Stimulated activated CD4-positive, alpha-beta T cell treated with anti-CD3 and anti-CD28 coated beads, Interleukin-1b, Interleukin-23, amount 100 ng/mL, for 48 hours (primary cell): Measurements from ENCODE around the gene ITGA2.
"Not testable (repeated sequence)": the region's sequence is repeated elsewhere in the genome, so short reads cannot be mapped to it uniquely, and the experiment has no call there.

ENCODE experiments used
- DNase-seq: peaks from one replicate; pipeline ENCODE4 v3.0.0-alpha.2; 2020

Gene ITGA2

DNA sequence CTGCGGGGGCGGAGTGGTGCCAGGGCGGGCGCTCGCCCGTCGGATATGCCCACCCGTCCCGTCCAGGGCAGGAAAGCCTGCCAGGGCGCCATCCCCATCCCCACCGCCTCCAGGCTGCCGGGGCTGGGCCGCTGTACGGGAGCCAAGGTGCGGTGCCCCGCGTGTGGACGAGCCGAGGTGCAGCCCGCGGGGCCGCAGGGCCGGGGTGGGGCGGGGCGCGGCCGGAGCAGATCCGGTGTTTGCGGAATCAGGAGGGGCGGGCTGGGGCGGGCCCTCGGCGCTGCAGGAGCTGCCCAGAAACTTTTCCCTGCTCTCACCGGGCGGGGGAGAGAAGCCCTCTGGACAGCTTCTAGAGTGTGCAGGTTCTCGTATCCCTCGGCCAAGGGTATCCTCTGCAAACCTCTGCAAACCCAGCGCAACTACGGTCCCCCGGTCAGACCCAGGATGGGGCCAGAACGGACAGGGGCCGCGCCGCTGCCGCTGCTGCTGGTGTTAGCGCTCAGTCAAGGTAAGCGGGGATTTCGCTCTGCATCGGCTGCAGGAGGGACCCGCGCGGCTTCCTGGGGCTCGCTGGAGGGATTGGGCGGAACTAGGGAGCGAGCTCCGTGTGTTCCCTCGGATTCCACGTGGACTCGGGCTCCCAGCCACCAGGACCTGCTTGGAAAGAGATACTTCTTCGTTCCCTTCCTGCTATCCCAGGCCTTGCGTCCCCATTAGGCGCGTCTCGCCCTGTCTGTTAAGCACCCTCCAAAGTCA, at the start of gene ITGA2:
TSS of gene ITGA2 (plus strand) at position 328 of the 756 bp plus-strand sequence. CDS start at position 445, 117 bp downstream.
- DNase-seq = peak; percentile 5

DNA sequence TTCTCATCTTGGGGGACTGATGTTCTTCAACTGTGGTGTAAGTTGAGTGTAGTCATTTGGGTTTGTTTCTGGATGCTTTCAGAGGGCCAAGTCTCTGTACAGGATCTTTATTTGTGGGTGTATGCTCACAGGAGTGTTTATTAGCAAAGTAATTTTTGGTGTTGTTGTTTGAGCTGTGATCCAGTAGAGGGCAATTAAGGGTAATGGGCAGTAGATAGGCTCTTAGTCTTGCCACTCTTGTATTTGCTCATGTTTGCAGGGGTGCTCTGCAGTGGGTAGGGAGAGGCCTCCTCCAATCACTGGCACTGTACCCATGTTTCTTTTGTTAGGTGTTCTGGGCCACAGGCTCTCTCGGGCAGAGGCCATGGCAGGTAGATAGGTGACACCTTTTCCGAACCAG, 45.9 kb upstream of the ITGA2 start:
- no peak for DNase-seq

DNA sequence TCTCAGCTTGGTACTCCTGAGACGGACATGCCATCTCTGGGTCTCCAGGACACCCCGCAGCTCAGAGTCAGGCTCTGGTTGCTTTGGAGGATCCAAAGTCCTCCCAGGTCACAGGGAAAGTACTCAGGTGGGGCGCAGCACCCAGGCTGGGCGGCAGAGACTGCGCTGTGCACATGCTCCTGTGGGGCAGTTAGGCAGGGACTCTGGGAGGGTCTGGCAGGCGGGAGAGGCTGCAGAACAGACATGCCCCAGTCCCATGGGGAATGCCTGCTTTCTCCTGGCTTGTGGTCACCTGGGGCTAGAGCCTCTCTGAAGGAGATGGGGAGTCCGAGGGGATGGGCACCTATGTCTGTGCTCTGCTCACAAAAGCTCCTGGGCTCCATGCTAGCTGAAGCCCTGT, 45.3 kb upstream of the ITGA2 start:
- no peak for DNase-seq

DNA sequence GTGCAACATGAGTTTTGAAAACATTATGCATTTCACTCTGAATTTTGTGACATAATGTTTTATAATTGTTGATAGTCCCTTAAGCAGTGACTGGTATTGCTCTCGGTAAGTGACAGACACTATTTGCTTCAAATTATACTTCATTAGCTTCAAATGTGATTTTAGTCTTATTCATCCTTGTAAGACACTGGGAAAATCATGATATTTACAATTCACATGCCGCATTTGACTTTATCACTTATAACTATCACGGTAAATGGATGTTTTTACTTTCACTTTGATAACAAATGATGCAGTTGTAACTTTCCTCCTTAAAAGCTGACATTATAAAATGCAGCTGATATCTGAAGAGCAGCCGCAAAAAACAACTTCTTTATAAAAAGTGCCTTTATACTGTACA, 44.1 kb upstream of the ITGA2 start:
- no peak for DNase-seq

DNA sequence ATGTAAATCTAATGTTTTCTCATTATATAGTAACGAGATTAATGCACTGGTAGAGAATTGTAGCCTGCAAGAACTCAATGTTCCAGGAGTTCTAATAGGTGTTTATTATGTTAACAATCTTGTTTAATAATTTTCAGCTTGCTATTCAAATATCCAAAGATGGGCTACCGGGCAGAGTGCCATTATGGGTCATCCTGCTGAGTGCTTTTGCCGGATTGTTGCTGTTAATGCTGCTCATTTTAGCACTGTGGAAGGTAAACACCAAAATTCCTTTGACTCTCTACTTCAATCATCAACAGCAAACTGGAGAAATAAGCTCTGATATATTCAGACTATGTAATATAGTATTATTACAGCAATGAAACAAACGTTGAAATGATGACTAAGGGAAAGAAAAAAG, 41.9 kb upstream of the ITGA2 start:
- DNase-seq = no peak

DNA sequence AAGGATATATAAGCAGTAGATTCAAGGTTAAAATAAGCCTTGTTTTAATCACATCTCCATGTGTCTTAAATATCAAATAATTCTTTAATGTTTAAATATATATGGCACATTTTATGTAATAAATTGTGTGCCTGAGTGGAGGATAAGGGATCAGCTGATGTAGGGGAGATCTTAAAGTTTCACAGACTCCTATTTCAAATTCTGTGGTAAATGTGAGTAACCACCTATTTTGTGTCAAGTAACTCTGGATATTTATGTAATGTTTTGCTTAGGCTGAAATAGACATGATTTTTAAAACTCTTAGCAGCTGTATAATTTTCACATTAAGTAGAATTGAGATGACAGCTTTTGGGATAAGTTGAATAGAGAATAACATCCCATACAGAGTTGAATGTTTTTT, 41.3 kb upstream of the ITGA2 start:
- DNase-seq = no peak

DNA sequence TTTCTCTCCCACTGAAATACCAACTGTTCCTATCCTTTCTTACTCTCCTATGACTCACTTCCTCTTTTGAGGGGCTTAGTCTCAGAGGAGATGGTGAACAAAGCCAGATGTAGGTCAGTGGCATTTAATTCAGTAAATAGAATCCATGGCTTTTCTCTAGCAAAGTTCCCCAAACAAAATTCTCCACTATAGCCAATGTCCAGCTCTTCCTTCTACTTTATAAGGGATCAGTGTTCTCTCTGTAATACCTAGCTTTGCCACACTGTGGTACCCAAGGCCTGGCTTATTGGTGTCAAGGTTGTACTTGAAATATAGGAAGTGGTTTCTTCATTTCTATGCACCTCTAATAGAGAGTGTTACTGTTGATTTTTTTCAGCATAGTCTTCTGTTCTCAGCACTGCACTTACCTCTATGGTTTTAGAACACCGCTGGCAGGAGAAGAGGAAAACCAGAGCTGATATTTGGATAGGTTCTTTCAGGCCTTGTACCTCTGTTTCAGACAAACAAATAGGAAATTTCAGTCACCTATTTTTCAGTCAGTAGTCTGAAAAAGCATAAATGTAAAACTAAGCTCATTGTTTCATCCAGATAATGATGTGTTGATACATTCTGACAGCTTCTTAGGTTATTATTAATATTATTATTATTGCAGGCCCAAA, 40.6 kb upstream of the ITGA2 start:
- DNase-seq = peak; percentile 62

DNA sequence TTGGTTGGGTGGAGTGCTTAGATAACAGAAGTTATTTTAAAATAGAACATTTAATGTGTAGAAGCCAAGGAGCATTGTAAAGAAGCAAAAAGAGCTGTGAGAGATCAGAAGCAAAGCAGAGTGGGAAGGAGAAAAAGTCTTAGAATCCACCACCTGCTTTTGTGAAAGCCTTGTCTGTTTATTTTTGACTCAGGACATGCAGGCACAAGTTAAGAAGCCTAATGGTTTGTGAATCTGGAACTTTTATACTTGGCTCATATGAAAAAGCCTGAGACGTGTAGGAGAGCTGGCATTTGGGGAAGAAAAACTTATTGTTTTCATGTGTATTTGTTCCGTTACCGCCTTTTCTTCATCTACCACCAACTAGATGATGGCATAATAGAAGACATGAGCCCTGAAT, 38.5 kb upstream of the ITGA2 start:
- no peak for DNase-seq

DNA sequence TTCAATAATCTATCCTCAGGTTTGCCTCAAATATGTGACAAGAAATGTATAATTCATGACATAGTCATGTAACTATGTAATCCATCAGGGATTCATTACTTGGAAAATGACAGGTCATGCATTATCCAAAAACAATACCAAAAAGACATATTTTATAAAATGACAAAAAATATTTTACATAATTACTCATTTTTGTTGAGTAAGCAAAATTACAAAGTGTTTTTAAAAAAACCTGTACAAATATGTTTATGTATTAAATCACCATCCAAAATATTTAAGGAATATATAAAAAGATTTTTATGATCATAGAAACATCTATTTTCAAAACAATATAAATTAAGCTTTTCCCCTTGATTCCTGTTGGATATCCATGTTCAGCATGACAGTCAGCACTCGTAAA, 36.7 kb upstream of the ITGA2 start:
- no peak for DNase-seq

DNA sequence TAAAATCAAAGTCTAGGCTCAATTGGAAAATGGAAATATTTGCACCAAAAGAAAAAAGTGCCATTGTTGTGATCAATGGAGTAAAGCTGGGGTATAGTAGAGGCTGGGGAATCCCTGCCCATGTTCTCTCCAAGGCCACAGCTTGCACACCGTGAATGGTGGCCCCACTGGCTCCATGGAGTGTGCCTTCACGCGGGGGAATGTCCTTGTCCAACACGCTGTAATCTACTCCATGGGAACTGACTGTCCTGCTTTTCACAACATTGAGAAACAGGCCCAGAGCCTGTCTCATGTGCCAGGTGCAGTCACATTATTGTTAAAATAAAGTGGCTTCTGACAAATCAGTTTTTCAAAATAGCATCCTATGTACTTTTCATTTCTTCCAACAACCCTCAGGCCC, 33.1 kb upstream of the ITGA2 start:
- DNase-seq = no peak

DNA sequence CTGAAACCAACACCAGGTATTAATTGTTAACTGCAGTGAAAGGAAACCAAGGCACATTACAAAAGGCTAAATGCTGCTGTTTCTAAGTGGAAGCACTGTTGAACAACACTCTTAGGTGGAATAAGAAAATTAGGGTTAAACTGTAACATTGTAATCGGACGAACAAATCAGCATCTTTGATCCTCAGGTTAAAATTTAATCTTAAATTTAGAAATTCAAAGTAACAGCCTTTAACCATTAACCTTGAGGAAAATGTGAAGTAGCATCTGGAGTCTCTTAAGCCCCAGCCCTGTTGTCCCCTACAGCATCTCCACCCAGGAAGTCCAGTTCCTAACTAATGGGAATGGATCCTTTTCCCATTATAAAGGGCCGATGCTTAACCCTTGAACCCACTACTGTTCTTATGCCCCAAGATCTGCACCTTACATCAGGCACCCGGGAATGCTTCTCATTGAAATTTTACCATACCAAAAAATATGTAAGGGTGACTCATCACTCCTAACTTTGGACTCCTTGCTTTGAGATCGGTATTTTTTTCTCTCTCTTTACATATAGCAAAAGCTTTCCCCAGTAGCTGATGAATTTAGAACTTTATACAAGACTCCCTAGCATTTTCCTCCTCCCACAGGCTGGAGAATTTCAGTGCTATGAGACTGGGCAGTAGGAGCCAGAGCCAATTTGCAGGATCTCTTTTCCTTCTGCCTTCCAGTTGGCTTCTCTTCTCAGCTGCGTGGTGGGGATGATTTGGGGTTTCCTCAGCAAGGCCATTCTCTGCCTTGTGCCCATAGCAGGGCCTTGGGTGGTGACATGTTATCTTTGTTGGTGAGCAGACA, 32.0 kb upstream of the ITGA2 start:
- no peak for DNase-seq

DNA sequence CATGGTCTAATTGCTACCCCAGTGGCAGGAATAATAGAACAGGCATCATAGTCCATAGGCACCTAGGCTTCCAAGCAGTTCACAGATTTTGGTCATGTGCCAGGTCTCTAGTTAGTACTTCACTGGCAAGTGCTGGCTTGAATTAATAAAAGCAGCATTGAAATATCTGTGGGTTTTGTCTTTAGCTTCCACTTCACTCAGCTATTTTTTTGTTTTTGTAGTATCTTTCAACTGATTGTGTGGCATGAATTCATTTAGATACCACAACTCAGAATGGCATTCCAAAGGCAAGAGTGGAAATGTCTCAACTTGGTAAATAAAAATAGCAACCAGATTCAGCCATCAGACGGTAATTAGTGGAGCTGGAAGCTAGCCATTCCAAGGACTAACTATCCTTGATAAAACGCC, 27.9 kb upstream of the ITGA2 start:
- DNase-seq = no peak

DNA sequence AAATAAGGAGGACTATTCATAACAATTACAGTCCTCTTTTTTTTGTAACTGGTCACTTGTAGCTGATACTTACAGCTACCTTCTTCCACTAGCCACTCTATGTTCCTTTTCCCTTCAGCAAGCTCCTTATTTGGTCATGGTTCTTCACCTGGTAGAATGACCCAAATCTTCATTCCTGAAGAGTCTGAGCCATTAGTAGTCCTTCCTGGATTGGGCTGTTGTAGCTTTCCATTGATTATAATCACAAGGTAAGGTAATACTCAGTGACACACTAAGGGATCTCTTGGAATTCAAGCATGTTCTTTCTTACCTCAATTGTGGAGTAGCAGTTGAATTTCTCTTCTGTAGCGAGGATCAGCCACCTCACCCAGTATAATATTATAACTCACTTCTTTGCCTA, 25.5 kb upstream of the ITGA2 start:
- no peak for DNase-seq

DNA sequence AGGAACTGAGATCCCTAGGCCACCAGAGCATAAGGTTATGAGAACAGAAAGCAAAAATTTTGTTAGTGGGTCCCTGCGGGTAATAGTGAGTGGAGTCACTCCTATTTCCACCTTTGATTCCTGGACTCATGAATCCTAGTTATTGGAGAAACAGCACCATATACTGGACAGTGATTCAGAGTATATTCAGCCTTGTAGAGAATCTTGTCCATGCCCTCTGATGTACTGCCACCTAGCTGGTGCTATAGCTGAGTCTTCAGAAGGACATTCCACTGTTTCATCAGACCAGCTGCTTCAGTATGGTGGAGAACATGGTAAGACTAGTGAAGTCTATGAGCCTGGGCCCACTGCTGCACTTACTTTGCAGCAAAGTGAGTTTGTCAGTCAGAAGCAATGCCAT, 25.0 kb upstream of the ITGA2 start:
- no peak for DNase-seq

DNA sequence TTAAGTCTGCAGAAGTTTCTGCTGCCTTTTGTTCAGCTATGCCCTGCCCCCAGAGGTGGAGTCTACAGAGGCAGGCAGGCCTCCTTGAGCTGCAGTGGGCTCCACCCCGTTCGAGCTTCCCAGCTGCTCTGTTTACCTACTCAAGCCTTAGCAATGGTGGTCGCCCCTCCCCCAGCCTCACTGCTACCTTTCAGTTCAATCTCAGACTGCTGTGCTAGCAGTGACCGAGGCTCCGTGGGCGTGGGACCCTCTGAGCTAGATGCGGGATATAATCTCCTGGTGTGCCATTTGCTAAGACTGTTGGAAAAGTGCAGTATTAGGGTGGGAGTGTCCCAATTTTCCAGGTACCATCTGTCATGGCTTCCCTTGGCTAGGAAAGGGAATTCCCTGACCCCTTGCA, 13.0 kb upstream of the ITGA2 start:
- DNase-seq = not testable (repeated sequence)

DNA sequence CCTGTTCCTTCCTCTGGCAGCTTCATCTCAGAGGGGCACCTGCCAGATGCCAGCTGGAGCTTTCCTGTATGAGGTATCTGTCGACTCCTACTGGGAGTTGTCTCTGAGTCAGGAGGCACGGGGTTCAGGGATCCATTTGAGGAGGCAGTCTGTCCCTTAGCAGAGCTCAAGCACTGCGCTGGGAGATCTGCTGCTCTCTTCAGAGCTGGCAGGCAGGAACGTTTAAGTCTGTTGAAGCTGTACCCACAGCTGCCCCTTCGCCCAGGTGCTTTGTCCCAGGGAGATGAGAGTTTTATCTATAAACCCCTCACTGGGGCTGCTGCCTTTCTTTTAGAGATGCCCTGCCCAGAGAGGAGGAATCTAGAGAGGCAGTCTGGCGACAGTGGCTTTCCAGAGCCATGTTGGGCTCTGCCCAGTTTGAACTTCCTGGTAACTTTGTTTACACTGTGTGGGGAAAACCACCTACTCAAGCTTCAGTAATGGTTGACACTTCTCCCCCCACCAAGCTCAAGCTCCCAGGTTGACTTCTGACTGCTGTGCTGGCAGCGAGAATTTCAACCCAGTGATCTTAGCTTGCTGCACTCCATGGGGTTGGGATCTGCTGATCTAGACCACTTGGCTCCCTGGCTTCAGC, 11.8 kb upstream of the ITGA2 start:
- DNase-seq = no peak

DNA sequence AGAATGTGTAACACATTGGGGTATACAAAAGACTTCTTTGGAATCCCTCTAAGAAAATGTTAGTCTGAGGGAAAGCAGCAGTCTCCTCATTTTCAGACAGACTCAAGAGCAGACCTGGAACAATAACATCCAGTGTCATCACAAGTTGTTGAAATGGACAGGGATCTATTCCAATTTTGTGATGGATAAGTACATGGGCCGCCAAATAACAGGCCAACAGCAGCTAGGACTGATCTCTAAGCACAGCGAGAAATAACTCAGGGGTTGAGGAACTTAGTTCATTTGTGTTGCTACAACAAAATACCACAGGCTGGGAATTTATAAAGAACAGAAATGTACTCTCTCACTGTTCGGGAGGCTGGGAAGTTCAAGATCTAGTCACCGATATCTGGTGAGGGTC, 7.6 kb upstream of the ITGA2 start:
- no peak for DNase-seq

DNA sequence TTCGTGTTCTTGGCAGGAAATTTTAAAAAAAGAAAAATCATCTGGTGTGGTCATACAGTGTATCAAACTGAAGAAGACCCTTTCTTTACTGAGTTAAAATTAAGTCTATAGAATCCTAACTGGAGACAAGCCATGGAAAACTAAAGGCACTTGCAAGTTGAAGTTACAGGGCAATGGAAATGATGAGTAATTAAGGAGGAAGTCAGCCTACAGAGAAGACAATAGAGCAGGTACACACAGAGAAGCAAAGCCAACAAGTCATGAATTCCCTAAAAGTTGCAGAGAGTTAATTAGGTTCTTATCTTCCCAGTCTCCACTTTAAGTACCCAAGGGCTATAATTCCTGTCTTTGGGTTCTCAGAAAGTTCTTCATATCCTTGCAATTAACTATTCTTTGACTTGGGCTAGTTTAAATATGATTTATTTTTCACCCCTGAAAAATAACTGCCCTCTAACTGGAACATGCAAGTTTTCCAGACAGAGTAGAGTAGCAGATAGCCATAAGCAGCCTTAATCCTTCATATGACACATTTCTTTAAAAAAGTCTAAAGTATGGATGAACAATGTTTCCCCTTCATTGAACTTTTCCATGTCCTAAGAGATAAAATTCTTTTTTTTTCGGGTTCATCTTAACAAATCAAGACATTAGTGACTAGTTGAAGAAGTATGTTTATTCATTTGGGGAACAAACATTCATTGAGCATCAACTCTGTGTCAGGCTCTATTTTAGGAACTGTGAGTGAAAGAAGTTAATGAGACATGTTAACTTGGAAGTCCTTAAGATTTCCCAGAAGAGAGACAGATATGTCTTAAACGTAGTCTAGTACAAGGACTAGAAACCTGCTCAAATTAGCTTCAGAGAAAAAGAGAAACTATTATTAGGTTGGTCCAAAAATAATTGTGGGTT, 5.2 kb upstream of the ITGA2 start:
- DNase-seq = no peak

DNA sequence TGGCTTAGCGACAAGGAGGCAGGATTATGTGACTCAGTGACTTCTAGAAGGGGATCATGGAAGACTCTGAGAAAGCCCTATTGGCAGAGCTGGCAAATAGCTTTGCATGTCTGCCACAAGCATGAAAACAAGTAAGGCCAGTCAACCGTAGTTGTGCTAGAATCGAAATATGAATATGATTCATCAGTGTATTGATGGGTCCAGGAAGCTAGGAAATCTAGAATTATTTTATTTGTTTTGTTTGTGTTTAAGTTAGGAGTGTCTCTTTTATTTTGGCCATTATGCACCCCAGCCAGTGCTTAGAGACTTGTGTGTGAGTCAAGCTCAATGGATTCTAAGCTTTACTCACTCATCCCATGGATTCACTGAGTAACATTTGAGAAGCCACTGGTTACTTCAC, 3.8 kb upstream of the ITGA2 start:
- no peak for DNase-seq

DNA sequence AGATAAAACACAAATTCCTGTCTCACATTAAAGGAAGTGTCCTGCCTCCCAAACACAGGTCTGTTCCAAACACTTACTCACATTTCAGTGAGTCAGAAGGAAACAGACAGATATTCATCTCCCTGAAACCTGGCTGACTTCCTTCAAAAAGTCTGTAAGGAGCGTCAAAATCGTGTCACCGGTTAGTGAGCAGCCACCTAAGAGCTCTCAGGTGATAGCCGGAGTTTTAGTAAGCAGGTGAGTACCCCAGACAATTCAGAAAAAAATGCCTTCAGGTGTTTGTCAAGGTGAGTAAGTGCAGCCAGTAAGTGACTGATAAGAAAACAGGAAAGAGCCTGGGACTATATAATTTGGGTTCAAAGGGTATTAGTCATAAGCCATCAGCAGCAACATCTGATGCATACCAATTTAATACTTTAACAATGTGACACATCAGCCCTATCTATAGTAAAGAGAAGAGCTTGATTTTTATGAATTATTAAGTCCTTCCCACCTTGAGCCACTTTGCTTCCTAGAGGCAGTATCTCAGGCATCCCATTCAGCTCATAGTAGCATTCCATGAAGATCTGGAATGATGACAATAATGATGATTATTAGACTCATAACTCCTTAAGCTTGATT, 1.3 kb upstream of the ITGA2 start:
- peak; percentile 24 for DNase-seq

DNA sequence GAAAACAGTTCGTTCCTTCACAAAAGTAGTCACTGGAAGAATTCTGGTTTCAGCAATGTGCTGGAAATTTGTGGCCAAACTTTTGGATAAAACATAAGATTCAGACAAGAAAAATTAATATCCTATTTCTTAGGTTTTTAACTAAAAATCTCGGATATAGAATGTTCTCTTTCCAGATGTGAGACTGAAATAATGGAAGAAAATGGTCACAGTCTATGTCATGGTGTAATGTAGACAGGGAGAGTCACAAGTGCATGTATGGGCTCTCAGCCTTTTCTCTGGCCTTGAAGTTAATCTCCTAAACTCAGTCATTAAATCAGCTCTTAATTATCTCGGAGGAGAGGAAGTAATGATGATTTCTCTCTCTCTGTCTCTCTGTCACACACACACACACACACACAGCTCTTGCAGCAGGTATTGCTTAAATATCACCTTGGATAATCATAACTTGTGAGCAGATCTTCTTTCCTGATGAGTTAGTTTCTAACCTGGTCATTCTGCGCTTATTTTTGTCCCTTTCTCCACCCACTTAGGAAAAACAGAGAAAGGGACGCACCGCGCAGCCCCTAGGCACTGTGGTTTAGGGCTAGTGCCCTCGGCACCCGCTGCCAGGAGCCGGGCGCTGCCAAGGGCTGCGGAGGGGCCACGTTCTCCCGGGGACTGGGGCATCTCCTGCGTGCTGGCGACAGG, 672 bp upstream of the ITGA2 start:
- DNase-seq = peak; percentile 11
